ENCODE results near the gene CAD.

DNA sequence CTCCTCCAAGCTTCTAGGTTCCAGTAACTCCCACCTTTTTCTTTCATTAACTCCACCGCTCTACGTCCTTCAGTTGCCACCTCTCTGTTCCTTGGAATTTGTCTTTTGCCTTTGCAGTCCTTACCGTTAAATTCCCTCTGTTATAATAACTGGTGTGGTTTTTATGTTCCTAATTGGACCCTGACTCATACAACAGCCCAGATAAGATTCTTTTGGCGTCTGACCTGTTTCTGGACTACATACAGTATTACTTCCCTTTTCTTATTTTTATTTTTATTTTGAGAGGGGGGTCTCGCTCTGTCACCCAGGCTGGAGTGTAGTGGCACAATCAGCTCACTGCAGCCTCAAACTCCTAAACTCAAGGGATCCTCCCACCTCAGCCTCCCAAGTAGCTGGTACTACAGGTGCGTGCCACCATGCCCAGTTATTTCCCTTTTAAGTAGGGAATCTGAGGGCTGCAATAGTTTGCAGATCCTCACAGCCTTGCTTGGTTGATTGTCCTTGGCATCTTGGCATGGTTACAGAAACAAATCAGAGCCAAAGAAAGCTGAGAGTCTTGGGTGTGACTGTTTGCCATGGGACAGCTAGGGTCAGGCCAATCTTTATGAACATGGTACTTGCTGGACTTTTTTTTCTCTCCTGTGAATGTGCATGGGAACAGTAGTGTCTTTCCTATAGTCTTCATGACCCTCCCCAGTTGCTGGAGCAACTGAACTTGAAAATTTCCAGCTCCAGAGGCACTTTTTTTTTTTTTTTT, 46.4 kb upstream of the CAD start:
- no peak for TF ChIP-seq GATA3 (IDR thresholded peaks at IDR 0.05; ENCODE audit: low read depth, low read length)
- TF ChIP-seq GATA2 (IDR thresholded peaks at IDR 0.05; ENCODE audit: low read depth, low read length), result no peak

All from SH-SY5Y (cell line).